A549 treated with AZD9567 at 1 μM for 4 hours (cell line): ENCODE results near the gene RPGR. TPM values are rescaled to one million over a fixed set of nuclear protein-coding genes. Genes with fewer than 3 reads are reported as not detected.

Experiments
- total RNA-seq: library from RNA; stranded (reverse); fragments of 200-300 nt; extraction: Qiagen RNA extraction; gene quantifications from 5 replicates; pipeline ENCODE4 v1.2.3, GENCODE V29; 2022; ENCODE audit not compliant: insufficient read depth

The RPGR gene, protein sequence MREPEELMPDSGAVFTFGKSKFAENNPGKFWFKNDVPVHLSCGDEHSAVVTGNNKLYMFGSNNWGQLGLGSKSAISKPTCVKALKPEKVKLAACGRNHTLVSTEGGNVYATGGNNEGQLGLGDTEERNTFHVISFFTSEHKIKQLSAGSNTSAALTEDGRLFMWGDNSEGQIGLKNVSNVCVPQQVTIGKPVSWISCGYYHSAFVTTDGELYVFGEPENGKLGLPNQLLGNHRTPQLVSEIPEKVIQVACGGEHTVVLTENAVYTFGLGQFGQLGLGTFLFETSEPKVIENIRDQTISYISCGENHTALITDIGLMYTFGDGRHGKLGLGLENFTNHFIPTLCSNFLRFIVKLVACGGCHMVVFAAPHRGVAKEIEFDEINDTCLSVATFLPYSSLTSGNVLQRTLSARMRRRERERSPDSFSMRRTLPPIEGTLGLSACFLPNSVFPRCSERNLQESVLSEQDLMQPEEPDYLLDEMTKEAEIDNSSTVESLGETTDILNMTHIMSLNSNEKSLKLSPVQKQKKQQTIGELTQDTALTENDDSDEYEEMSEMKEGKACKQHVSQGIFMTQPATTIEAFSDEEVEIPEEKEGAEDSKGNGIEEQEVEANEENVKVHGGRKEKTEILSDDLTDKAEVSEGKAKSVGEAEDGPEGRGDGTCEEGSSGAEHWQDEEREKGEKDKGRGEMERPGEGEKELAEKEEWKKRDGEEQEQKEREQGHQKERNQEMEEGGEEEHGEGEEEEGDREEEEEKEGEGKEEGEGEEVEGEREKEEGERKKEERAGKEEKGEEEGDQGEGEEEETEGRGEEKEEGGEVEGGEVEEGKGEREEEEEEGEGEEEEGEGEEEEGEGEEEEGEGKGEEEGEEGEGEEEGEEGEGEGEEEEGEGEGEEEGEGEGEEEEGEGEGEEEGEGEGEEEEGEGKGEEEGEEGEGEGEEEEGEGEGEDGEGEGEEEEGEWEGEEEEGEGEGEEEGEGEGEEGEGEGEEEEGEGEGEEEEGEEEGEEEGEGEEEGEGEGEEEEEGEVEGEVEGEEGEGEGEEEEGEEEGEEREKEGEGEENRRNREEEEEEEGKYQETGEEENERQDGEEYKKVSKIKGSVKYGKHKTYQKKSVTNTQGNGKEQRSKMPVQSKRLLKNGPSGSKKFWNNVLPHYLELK
- 11.6 to 16.3 TPM (median 15.1 TPM) in 5 replicates for total RNA-seq

DNA sequence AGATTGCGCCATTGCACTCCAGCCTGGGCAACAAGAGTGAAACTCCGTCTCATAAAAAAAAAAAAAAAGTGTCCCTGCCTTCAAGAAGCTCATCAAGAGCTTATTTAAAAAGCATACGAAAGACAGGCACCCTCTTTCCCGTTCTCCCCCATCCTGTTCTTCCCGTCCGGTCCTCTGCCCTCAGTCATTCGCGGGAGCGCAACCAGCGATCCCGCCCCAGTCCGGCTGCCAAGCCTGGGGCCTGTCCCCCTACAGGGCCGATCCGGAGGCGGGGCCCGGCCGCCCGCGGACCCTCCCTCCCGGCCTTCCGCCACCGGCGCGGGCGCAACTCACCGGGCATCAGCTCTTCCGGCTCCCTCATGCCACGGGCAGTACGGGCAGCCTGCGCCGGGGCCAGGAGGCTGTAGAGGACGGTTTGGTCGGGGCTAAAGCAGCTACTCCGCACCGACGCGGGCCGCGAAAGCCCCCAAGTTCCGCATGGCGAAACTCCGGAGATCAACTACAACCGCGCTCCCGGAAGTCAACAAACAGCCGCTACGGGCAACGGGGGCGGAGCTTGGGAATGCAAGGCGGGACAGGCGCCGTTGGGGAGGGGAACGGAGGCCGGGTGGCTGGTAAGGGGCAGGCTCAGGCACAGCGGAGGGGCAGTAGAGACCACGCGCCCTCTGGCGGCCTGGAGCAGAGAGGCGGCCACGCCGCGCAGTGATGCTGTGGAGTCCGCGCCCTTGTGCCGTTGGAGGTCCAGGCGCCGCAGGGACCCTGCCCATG lies at the start of gene RPGR:
TSS of gene RPGR (minus strand) at position 503 of the 768 bp plus-strand sequence. CDS start at position 361, 142 bp downstream.

DNA sequence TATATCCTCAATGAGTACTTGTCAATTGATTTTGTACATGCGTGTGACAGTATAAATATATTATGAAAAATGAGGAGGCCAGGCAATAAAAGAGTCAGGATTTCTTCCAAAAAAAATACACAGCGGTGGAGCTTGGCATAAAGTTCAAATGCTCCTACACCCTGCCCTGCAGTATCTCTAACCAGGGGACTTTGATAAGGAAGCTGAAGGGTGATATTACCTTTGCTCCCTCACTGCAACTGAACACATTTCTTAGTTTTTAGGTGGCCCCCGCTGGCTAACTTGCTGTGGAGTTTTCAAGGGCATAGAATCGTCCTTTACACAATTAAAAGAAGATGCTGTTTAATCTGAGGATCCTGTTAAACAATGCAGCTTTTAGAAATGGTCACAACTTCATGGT lies 25.1 kb upstream of the RPGR start, which contains the start of gene OTC:
TSS of gene OTC (plus strand) at position 243 of the 400 bp plus-strand sequence. CDS start at position 336, 93 bp downstream.

DNA sequence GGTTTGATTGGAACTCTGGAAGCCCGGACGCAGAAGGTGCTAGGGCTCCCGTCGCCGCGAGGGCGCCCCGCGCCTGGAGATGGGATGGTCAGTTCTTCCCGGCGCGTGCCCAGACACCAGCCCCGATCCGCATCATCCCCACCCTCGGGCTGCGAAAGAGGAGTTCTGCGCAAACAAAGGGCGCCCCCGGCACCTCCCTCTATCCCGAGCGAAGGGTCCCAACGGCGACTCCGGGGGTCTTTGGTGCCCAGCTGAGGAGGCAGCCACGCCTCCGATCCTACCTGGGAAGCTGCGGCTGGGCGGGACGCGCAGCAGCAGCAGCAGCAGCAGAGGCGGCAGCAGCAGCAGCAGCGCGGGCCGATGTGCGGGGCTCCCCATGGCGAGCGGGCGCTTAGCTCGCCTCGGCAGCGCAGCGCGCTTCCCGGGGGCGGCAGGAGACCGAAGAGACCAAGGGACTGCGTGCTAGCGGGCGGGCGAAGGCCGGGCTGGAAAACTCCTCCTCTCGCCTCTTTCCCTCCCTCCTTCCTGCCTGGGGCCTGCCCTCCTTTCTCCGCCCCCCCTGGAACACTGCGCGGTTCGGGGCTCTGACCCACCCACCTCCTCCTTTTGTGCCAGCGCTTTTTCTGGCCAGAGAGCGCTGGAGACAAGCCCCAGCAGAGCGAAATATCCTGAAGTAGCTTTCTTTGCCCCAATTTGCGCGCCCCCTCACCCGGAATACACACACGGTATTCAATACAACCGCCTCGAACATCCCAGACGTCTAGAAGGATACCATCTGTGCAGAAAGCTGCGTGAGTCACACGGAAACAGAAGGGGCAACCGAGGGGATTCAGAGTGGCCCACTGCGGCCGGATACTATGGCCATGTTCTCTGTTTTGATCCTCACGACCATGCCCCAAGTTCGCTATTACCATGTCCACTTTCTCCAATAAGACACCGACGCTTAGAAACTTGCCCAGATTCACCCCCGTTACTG lies 106.6 kb downstream of the RPGR start, which contains the start of gene SRPX:
TSS of gene SRPX (minus strand) at position 457 of the 976 bp plus-strand sequence. CDS start at position 378, 79 bp downstream.

Other genes starting within 250 kb of the RPGR start
- gene SRPX, start 106.6 kb downstream of the RPGR start, total RNA-seq: 7.6 to 9.6 TPM (median 7.9 TPM) in 5 replicates
- gene OTC, start 25.1 kb upstream of the RPGR start, total RNA-seq: not detected in 5 replicates
- gene TSPAN7, start 234.0 kb upstream of the RPGR start, total RNA-seq: 2.2 to 3.4 TPM (median 2.4 TPM) in 5 replicates